ENCODE measurements around the gene MEP1A.
A peak's percentile ranks its signal among the peaks of the same experiment; 100 is the strongest.
"Not testable (repeated sequence)": the region's sequence is repeated elsewhere in the genome, so short reads cannot be mapped to it uniquely, and the experiment has no call there.

The MEP1A gene

GRCh38 chr6:46845126-46845525 is 51.9 kb downstream of the MEP1A start:
- no peak overlapping the region for H3K27ac ChIP-seq (replicated peaks)
- no peak for DNase-seq (ENCODE audit: low read depth in 1 of 2, low spot score in 1 of 2)
- no peak for TF ChIP-seq GABPA (IDR thresholded peaks at IDR 0.05; ENCODE audit: low read depth)
- no peaks in the 10 kb centered on the region for H3K27me3 ChIP-seq (ENCODE audit: insufficient read depth, poor library complexity, severe bottlenecking)
- H3K4me3 ChIP-seq (replicated peaks; ENCODE audit: insufficient read depth, low read length): no peak overlapping the region

- Histone ChIP-seq H3K4me3 (replicated peaks; ENCODE audit: insufficient read depth, low read length) (no peak overlapping the region), H3K27me3 (ENCODE audit: insufficient read depth, poor library complexity, severe bottlenecking) (no peaks in the 10 kb centered on the region), H3K27ac (replicated peaks) (no peak overlapping the region)
- DNase-seq (ENCODE audit: low read depth in 1 of 2, low spot score in 1 of 2): peak; percentile 36 to 63
- TF ChIP-seq REST (IDR thresholded peaks at IDR 0.05; ENCODE audit: insufficient replicate concordance, low read depth) (no peak), SPI1 (IDR thresholded peaks at IDR 0.05; ENCODE audit: borderline replicate concordance, low read depth) (no peak), GABPA (IDR thresholded peaks at IDR 0.05; ENCODE audit: low read depth) (no peak), CTCF (IDR thresholded peaks at IDR 0.05; ENCODE audit: insufficient read depth, low read length) (peak; percentile 42)
Observed at GRCh38 chr6:46848684-46849360, 55.6 kb downstream of the MEP1A start.

- no peak for TF ChIP-seq GABPA (IDR thresholded peaks at IDR 0.05; ENCODE audit: low read depth)
- no peak for TF ChIP-seq SPI1 (IDR thresholded peaks at IDR 0.05; ENCODE audit: borderline replicate concordance, low read depth)
- no peak for TF ChIP-seq REST (IDR thresholded peaks at IDR 0.05; ENCODE audit: insufficient replicate concordance, low read depth)
- TF ChIP-seq POLR2AphosphoS5 (IDR thresholded peaks at IDR 0.05; ENCODE audit: low read depth): no peak
- TF ChIP-seq CTCF (IDR thresholded peaks at IDR 0.05; ENCODE audit: insufficient read depth, low read length): no peak
- Histone ChIP-seq H3K27me3 (ENCODE audit: insufficient read depth, poor library complexity, severe bottlenecking) (no peaks in the 10 kb centered on the region), H3K27ac (replicated peaks) (no peak overlapping the region), H3K4me3 (replicated peaks; ENCODE audit: insufficient read depth, low read length) (no peak overlapping the region)
- DNase-seq (ENCODE audit: low read depth in 1 of 2, low spot score in 1 of 2): no peak
Observed at GRCh38 chr6:46849361-46849690, 56.1 kb downstream of the MEP1A start.

- H3K27ac ChIP-seq (replicated peaks): no peak overlapping the region
- no peak for DNase-seq (ENCODE audit: low read depth in 1 of 2, low spot score in 1 of 2)
- H3K27me3 ChIP-seq (ENCODE audit: insufficient read depth, poor library complexity, severe bottlenecking): no peaks in the 10 kb centered on the region
- TF ChIP-seq SPI1 (IDR thresholded peaks at IDR 0.05; ENCODE audit: borderline replicate concordance, low read depth) (no peak), GABPA (IDR thresholded peaks at IDR 0.05; ENCODE audit: low read depth) (no peak), CTCF (IDR thresholded peaks at IDR 0.05; ENCODE audit: insufficient read depth, low read length) (no peak), POLR2AphosphoS5 (IDR thresholded peaks at IDR 0.05; ENCODE audit: low read depth) (no peak), REST (IDR thresholded peaks at IDR 0.05; ENCODE audit: insufficient replicate concordance, low read depth) (no peak)
- no peak overlapping the region for H3K4me3 ChIP-seq (replicated peaks; ENCODE audit: insufficient read depth, low read length)
Observed at GRCh38 chr6:46850792-46851191, 57.6 kb downstream of the MEP1A start.

GRCh38 chr6:46851576-46851975 is 58.4 kb downstream of the MEP1A start:
- H3K27me3 ChIP-seq (ENCODE audit: insufficient read depth, poor library complexity, severe bottlenecking); DNase-seq (ENCODE audit: low read depth in 1 of 2, low spot score in 1 of 2); H3K4me3 ChIP-seq (replicated peaks; ENCODE audit: insufficient read depth, low read length); H3K27ac ChIP-seq (replicated peaks): not testable (repeated sequence)

Measured in HL-60 (cell line).